GM12878 (cell line): ENCODE measurements around the gene XPO6. TPM values are rescaled to one million over a fixed set of nuclear protein-coding genes. Genes with fewer than 3 reads are reported as not detected.

Source experiments
- ASH2L ChIP-seq: fragments of 300-600, 200-600 bp; sonication (generic); IDR thresholded peaks from 2 replicates; pipeline ENCODE4 v1.6.1; 2017; ENCODE audit warnings: low read depth, mild to moderate bottlenecking, borderline replicate concordance
- BACH1 ChIP-seq: fragments of 450-650 bp; IDR thresholded peaks from 2 replicates; pipeline ENCODE4 v1.6.1; 2017; ENCODE audit warnings: mild to moderate bottlenecking, borderline replicate concordance
- CHD4 ChIP-seq: fragments of 200-600 bp; sonication (generic); IDR thresholded peaks from 2 replicates; pipeline ENCODE4 v1.6.1; 2016; ENCODE audit warnings: mild to moderate bottlenecking
- E2F8 ChIP-seq: fragments of 450-650 bp; IDR thresholded peaks from 2 replicates; pipeline ENCODE4 v1.6.1; 2018; ENCODE audit warnings: mild to moderate bottlenecking, low read depth, moderate library complexity; ENCODE audit not compliant: partially characterized antibody
- NBN ChIP-seq: fragments of 450-650 bp; IDR thresholded peaks from 2 replicates; pipeline ENCODE4 v1.6.1; 2016
- NFYB ChIP-seq: IDR thresholded peaks from 2 replicates; pipeline ENCODE4 v1.6.1; 2011; ENCODE audit warnings: low read depth, mild to moderate bottlenecking, low read length, improper control_type of control experiment, moderate library complexity; ENCODE audit not compliant: insufficient read depth
- PAX8 ChIP-seq: fragments of 450-650 bp; IDR thresholded peaks from 2 replicates; pipeline ENCODE4 v1.6.1; 2017; ENCODE audit warnings: mild to moderate bottlenecking, moderate library complexity
- PKNOX1 ChIP-seq: fragments of 450-650 bp; IDR thresholded peaks from 2 replicates; pipeline ENCODE4 v1.6.1; 2016; ENCODE audit warnings: mild to moderate bottlenecking
- PRDM15 ChIP-seq: fragments of 450-650 bp; formaldehyde crosslinking; IDR thresholded peaks from 2 replicates; pipeline ENCODE4 v1.4.0; 2020; ENCODE audit warnings: mild to moderate bottlenecking, moderate library complexity
- RBBP5 ChIP-seq: fragments of 200-600 bp; sonication (generic); conservative IDR thresholded peaks from 2 replicates; pipeline ENCODE4 v1.6.1; 2016
- SMAD1 ChIP-seq: fragments of 450-650 bp; IDR thresholded peaks from 2 replicates; pipeline ENCODE4 v1.6.1; 2018; ENCODE audit warnings: mild to moderate bottlenecking, low read depth; ENCODE audit not compliant: partially characterized antibody
- SRF ChIP-seq, 2 experiments: IDR thresholded peaks; 2 replicates each; pipeline ENCODE4 v1.6.1; 2011; ENCODE audit warnings: low read depth in 2 of 2, low read length in 2 of 2, mild to moderate bottlenecking in 1 of 2, moderate library complexity in 1 of 2
- TCF7 ChIP-seq: IDR thresholded peaks from 2 replicates; pipeline ENCODE4 v1.6.1; 2014; ENCODE audit warnings: antibody characterized with exemption, borderline replicate concordance
- USF2 ChIP-seq: IDR thresholded peaks from 2 replicates; pipeline ENCODE4 v1.6.1; 2011; ENCODE audit warnings: low read depth, low read length, improper control_type of control experiment, borderline replicate concordance
- ZNF274 ChIP-seq: IDR thresholded peaks from one replicate; pipeline ENCODE4 v1.8.0; 2011; ENCODE audit not compliant: insufficient read length, insufficient read depth
- ZNF622 ChIP-seq: fragments of 450-650 bp; IDR thresholded peaks from 2 replicates; pipeline ENCODE4 v1.6.1; 2017; ENCODE audit warnings: mild to moderate bottlenecking, inconsistent platforms
- ZZZ3 ChIP-seq: IDR thresholded peaks from 2 replicates; pipeline ENCODE4 v1.6.1; 2011; ENCODE audit warnings: low read depth; ENCODE audit not compliant: control insufficient read depth, insufficient read length
- polyA plus RNA-seq, 11 experiments: library from polyadenylated mRNA; depleted of rRNA in 4 of 11; unstranded in 6 of 11; stranded (reverse) in 5 of 11; fragments of >200 nt; fragmentation: Nextera tagmentation in 4 of 11; fragmentation: Illumina TruSeq in 1 of 11; extraction: Ambion mirVana in 4 of 11; extraction: Trizol in 1 of 11; gene quantifications; 1 replicate in 1 of 11; 2 replicates in 10 of 11; pipeline versions ENCODE4 v1.2.1 to v1.2.3, GENCODE V29; 2011 to 2016; ENCODE audit warnings: inconsistent platforms in 2 of 11, missing spikeins in 2 of 11, low read depth in 1 of 11
- total RNA-seq, 4 experiments: library from RNA; depleted of rRNA in 3 of 4; stranded (reverse); fragments of >200 nt in 3 of 4; fragmentation: Illumina TruSeq in 1 of 4; extraction: Trizol in 1 of 4; gene quantifications; 2 replicates each; pipeline versions ENCODE4 v1.2.1 to v1.2.3, GENCODE V29; 2013 to 2021
- TF ChIP-seq, protein P1 (sequence below): fragments of 450-650 bp; IDR thresholded peaks from 2 replicates; pipeline ENCODE4 v1.6.1; 2017; ENCODE audit warnings: antibody characterized with exemption, mild to moderate bottlenecking, moderate library complexity

XPO6 gene
- total and polyA plus RNA-seq, 10 of the 15 experiments (the other 5 are each of a cell fraction or from before 2014, with no cell fraction given), result 9.9 to 246 (median 110) TPM

DNA sequence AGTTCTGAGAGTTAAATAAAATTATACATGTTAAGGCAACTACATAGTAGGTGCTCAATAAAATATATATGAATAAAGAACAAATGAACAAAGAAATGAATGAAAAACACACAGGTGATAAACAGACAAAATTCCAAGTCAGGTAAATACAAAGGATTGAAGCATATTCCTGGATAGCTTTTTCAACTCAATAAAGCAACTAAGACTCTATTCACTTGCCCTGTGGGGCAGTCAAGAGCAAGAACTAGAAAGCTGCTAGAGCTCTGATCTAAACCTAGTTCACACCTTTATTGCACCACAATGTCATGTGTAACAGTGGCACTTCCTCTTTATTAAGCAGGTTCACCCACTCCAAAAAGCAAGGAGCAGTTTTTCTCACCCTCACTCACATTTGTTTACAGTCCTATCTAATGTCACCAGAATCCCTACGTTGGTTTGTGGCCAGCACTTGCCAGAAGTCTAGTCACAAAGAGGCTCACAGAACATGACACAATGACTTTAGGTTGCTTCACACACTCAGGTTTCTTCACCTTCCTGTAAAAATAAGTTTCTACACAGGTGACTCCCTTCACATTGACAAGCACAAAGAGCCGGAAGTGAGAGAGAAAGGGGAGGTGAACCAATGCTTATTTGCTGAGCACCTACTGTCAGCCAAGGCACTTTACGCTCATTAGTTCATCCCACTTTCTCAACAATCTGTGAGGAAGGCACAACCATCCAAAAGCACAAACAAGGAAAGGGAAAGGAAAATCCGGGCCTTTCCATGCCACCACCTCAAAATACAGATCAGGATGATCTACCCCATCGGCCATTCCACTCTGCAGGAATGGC is 70.8 kb downstream of the XPO6 start (continued):
- TF ChIP-seq, protein P1, sequence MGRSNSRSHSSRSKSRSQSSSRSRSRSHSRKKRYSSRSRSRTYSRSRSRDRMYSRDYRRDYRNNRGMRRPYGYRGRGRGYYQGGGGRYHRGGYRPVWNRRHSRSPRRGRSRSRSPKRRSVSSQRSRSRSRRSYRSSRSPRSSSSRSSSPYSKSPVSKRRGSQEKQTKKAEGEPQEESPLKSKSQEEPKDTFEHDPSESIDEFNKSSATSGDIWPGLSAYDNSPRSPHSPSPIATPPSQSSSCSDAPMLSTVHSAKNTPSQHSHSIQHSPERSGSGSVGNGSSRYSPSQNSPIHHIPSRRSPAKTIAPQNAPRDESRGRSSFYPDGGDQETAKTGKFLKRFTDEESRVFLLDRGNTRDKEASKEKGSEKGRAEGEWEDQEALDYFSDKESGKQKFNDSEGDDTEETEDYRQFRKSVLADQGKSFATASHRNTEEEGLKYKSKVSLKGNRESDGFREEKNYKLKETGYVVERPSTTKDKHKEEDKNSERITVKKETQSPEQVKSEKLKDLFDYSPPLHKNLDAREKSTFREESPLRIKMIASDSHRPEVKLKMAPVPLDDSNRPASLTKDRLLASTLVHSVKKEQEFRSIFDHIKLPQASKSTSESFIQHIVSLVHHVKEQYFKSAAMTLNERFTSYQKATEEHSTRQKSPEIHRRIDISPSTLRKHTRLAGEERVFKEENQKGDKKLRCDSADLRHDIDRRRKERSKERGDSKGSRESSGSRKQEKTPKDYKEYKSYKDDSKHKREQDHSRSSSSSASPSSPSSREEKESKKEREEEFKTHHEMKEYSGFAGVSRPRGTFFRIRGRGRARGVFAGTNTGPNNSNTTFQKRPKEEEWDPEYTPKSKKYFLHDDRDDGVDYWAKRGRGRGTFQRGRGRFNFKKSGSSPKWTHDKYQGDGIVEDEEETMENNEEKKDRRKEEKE, result no peak
- TF ChIP-seq SRF (IDR thresholded peaks at IDR 0.05; ENCODE audit: low read depth in 2 of 2, low read length in 2 of 2), result 0 out of 4 replicates have a peak, but pooled peaks of 1 of the 2 experiments have one; percentile 7
- peak; percentile 83; the same call in 1 of the 2 replicates for TF ChIP-seq BACH1
- no peak for TF ChIP-seq CHD4
- TF ChIP-seq PAX8, result no peak
- TF ChIP-seq PKNOX1, result peak; percentile 92
- TF ChIP-seq NFYB, result peak; percentile 50; the same call in 1 of the 2 replicates
- TF ChIP-seq USF2, result no peak; the same call in 1 of the 2 replicates
- no peak for TF ChIP-seq TCF7
- no peak for TF ChIP-seq RBBP5
- no peak for TF ChIP-seq ZNF274
- no peak for TF ChIP-seq SMAD1
- peak; percentile 89; the same call in 1 of the 2 replicates for TF ChIP-seq NBN
- no peak for TF ChIP-seq ZZZ3
- no peak for TF ChIP-seq ZNF622
- TF ChIP-seq E2F8, result peak; percentile 20
- no peak for TF ChIP-seq PRDM15 (CRISPR knock-in tag)
- TF ChIP-seq ASH2L, result no peak
